SU-DHL-6 (cell line): Measurements from ENCODE around the gene RPS5.

Experiments
- H2AFZ ChIP-seq: fragments of 200-600 bp; sonication (generic); 2 replicates; pipeline ENCODE4 v1.6.1; 2014; ENCODE audit warnings: low read depth, mild to moderate bottlenecking, moderate library complexity, mixed read lengths, antibody characterized with exemption, low read length; ENCODE audit not compliant: severe bottlenecking
- H3F3A ChIP-seq: fragments of 200-600 bp; shearing (Covaris generic); 2 replicates; pipeline ENCODE4 v1.6.0; 2016; ENCODE audit warnings: antibody characterized with exemption, mild to moderate bottlenecking; ENCODE audit not compliant: insufficient read depth
- H3K27ac ChIP-seq: fragments of 200-600 bp; sonication (generic); 2 replicates; pipeline ENCODE4 v1.5.1; 2016; ENCODE audit warnings: low read depth, mild to moderate bottlenecking, low read length, moderate library complexity, mixed read lengths
- H3K27me3 ChIP-seq: fragments of 200-600 bp; sonication (generic), shearing (Covaris generic); 2 replicates; pipeline ENCODE4 v1.6.0; 2014; ENCODE audit warnings: mild to moderate bottlenecking, low read length
- H3K36me3 ChIP-seq: fragments of 200-600 bp; sonication (generic); 2 replicates; pipeline ENCODE4 v1.6.1; 2014; ENCODE audit warnings: mild to moderate bottlenecking, low read length, mixed read lengths
- H3K4me2 ChIP-seq: fragments of 300-600, 200-600 bp; shearing (Covaris generic), sonication (generic); 2 replicates; pipeline ENCODE4 v1.6.0; 2014; ENCODE audit warnings: low read length, low read depth, mild to moderate bottlenecking; ENCODE audit not compliant: poor library complexity, severe bottlenecking
- H3K4me3 ChIP-seq: fragments of 200-600 bp; sonication (generic); 2 replicates; pipeline ENCODE4 v1.5.1; 2014; ENCODE audit warnings: antibody characterized with exemption, low read length, mild to moderate bottlenecking, mixed read lengths; ENCODE audit not compliant: insufficient read depth, poor library complexity, severe bottlenecking
- H3K79me2 ChIP-seq: fragments of 200-600 bp; sonication (generic); 2 replicates; pipeline ENCODE4 v1.6.1; 2014; ENCODE audit warnings: mild to moderate bottlenecking, low read length, moderate library complexity; ENCODE audit not compliant: insufficient read depth
- H3K9ac ChIP-seq: fragments of 200-600 bp; sonication (generic); 2 replicates; pipeline ENCODE4 v1.7.0; 2014; ENCODE audit warnings: mild to moderate bottlenecking, low read length
- H3K9me2 ChIP-seq: fragments of 200-600 bp; sonication (generic); replicated peaks from 2 replicates; pipeline ENCODE4 v1.6.1; 2014; ENCODE audit warnings: low read length; ENCODE audit not compliant: insufficient read depth
- H3K9me3 ChIP-seq: fragments of 200-600 bp; sonication (generic); 2 replicates; pipeline ENCODE4 v1.6.1; 2014; ENCODE audit warnings: low read length, mixed read lengths; ENCODE audit not compliant: insufficient read depth
- H4K20me1 ChIP-seq: fragments of 200-600 bp; sonication (generic); 2 replicates; pipeline ENCODE4 v1.6.1; 2014; ENCODE audit warnings: low read depth, mild to moderate bottlenecking, antibody characterized with exemption, low read length, moderate library complexity, mixed read lengths
- CTCF ChIP-seq: fragments of 200-600 bp; sonication (generic); IDR thresholded peaks from one replicate; pipeline ENCODE4 v1.5.1; 2017; ENCODE audit warnings: antibody characterized with exemption, mild to moderate bottlenecking, low read length, moderate library complexity; ENCODE audit not compliant: insufficient read depth, poor library complexity, severe bottlenecking
- EZH2phosphoT487 ChIP-seq: fragments of 200-600 bp; sonication (generic), shearing (Covaris generic); conservative IDR thresholded peaks from 2 replicates; pipeline ENCODE4 v1.6.1; 2018; ENCODE audit warnings: mild to moderate bottlenecking, antibody characterized with exemption, low read length, moderate library complexity, mixed read lengths

Gene RPS5

GRCh38 chr19:58428617-58429016 lies 41.5 kb downstream of the RPS5 start:
- H3K9me3 ChIP-seq: peaks cover 14% of the 10 kb centered on the region; the same call in 1 of the 2 replicates
- H3K27ac ChIP-seq: no peak overlapping the region
- no peaks in the 10 kb centered on the region for H3K79me2 ChIP-seq
- no peaks in the 10 kb centered on the region for H3K9me2 ChIP-seq
- TF ChIP-seq EZH2phosphoT487 (no peak), CTCF (no peak)
- H3K36me3 ChIP-seq: no peaks in the 10 kb centered on the region
- H3K4me2 ChIP-seq: no peak overlapping the region
- no peaks in the 10 kb centered on the region for H3F3A ChIP-seq
- H3K9ac ChIP-seq: no peak overlapping the region
- no peaks in the 10 kb centered on the region for H4K20me1 ChIP-seq
- no peak overlapping the region for H2AFZ ChIP-seq
- H3K27me3 ChIP-seq: no peaks in the 10 kb centered on the region
- H3K4me3 ChIP-seq: no peak overlapping the region

- Histone ChIP-seq H3K79me2 (no peaks in the 10 kb centered on the region), H3F3A (no peaks in the 10 kb centered on the region), H3K4me3 (no peak overlapping the region), H3K4me2 (no peak overlapping the region), H3K9me3 (peaks cover 25% of the 10 kb centered on the region; the same call in 1 of the 2 replicates), H3K36me3 (no peaks in the 10 kb centered on the region), H3K9me2 (no peaks in the 10 kb centered on the region), H2AFZ (no peak overlapping the region), H4K20me1 (no peaks in the 10 kb centered on the region), H3K27ac (no peak overlapping the region), H3K9ac (no peak overlapping the region), H3K27me3 (no peaks in the 10 kb centered on the region)
- no peak for TF ChIP-seq CTCF
- TF ChIP-seq EZH2phosphoT487: no peak
These were observed 42.7 kb downstream of the RPS5 start for GRCh38 chr19:58429745-58430144.

- H3K27me3 ChIP-seq: no peaks in the 10 kb centered on the region
- peaks cover 27% of the 10 kb centered on the region; the same call in 1 of the 2 replicates for H3K9me3 ChIP-seq
- no peak overlapping the region for H3K27ac ChIP-seq
- no peak overlapping the region for H3K4me2 ChIP-seq
- no peaks in the 10 kb centered on the region for H4K20me1 ChIP-seq
- no peaks in the 10 kb centered on the region for H3F3A ChIP-seq
- no peaks in the 10 kb centered on the region for H3K36me3 ChIP-seq
- H3K4me3 ChIP-seq: no peak overlapping the region
- H3K9me2 ChIP-seq: no peaks in the 10 kb centered on the region
- no peaks in the 10 kb centered on the region for H3K79me2 ChIP-seq
- TF ChIP-seq EZH2phosphoT487: no peak
- TF ChIP-seq CTCF: no peak
- no peak overlapping the region for H2AFZ ChIP-seq
- H3K9ac ChIP-seq: no peak overlapping the region
These were observed 47.1 kb downstream of the RPS5 start for GRCh38 chr19:58434217-58434616.
